ELR (cell line): Measurements from ENCODE around the gene FBXO17.

ENCODE experiments used
- DNase-seq: peaks from one replicate; pipeline ENCODE4 v3.0.0-alpha.2; 2015; ENCODE audit warnings: low read depth

The FBXO17 gene

GRCh38 chr19:38917516-38917915 is 58.0 kb downstream of the FBXO17 start:
- no peak for DNase-seq

- no peak for DNase-seq
These were observed 59.9 kb downstream of the FBXO17 start for GRCh38 chr19:38915329-38916321.

- DNase-seq = no peak
These were observed 61.6 kb downstream of the FBXO17 start for GRCh38 chr19:38913958-38914357.

GRCh38 chr19:38912600-38913514 is 62.7 kb downstream of the FBXO17 start:
- no peak for DNase-seq

- no peak for DNase-seq
These were observed 64.0 kb downstream of the FBXO17 start for GRCh38 chr19:38911388-38912001.

GRCh38 chr19:38910488-38910887 is 65.1 kb downstream of the FBXO17 start:
- no peak for DNase-seq

- no peak for DNase-seq
These were observed 66.6 kb downstream of the FBXO17 start for GRCh38 chr19:38908911-38909310.

GRCh38 chr19:38907670-38908069 is 67.9 kb downstream of the FBXO17 start:
- DNase-seq = no peak

- DNase-seq = no peak
These were observed 68.3 kb downstream of the FBXO17 start for GRCh38 chr19:38907227-38907626.

GRCh38 chr19:38905620-38906019 is 69.9 kb downstream of the FBXO17 start:
- DNase-seq = no peak

GRCh38 chr19:38904581-38905539 is 70.7 kb downstream of the FBXO17 start:
- no peak for DNase-seq

- no peak for DNase-seq
These were observed 73.9 kb downstream of the FBXO17 start for GRCh38 chr19:38901683-38902082.

GRCh38 chr19:38900743-38901190 is 74.8 kb downstream of the FBXO17 start:
- no peak for DNase-seq

GRCh38 chr19:38900202-38900629 is 75.3 kb downstream of the FBXO17 start:
- DNase-seq = no peak

GRCh38 chr19:38899447-38900201 is 75.9 kb downstream of the FBXO17 start, which contains the start of the genes NFKBIB and SIRT2:
TSS of gene NFKBIB (plus strand) at chr19:38899969. CDS start at chr19:38900033, 64 bp downstream.
TSS of gene SIRT2 (minus strand) at chr19:38899618. CDS start at chr19:38899521, 97 bp downstream.
- peak; percentile 100 for DNase-seq

- DNase-seq = peak; percentile 40
These were observed 76.6 kb downstream of the FBXO17 start for GRCh38 chr19:38898788-38899446.

- DNase-seq = no peak
These were observed 80.6 kb downstream of the FBXO17 start for GRCh38 chr19:38894968-38895367.

- DNase-seq = no peak
These were observed 82.2 kb downstream of the FBXO17 start for GRCh38 chr19:38893341-38893771.

GRCh38 chr19:38892841-38893240 is 82.7 kb downstream of the FBXO17 start:
- no peak for DNase-seq
